SK-N-SH (cell line): Measurements from ENCODE around the gene ATP1A2.

Experiments used
- CHD2 ChIP-seq: fragments of 150-350 bp; IDR thresholded peaks from 2 replicates; pipeline ENCODE4 v1.6.1; 2018; ENCODE audit warnings: low read length; ENCODE audit not compliant: partially characterized antibody
- CTCF ChIP-seq: fragments of 200-600 bp; sonication (generic); IDR thresholded peaks from 2 replicates; pipeline ENCODE4 v1.6.1; 2017; ENCODE audit warnings: antibody characterized with exemption, mild to moderate bottlenecking, moderate library complexity
- ELF1 ChIP-seq: IDR thresholded peaks from 2 replicates; pipeline ENCODE4 v1.4.0; 2012
- EP300 ChIP-seq, 2 experiments: IDR thresholded peaks; 2 replicates each; pipeline versions ENCODE4 v1.4.0 to v1.6.1; 2012; ENCODE audit warnings: borderline replicate concordance in 1 of 2, low read depth in 1 of 2, low read length in 1 of 2
- FOXM1 ChIP-seq: IDR thresholded peaks from 2 replicates; pipeline ENCODE4 v1.4.0; 2012; ENCODE audit warnings: low read depth, mild to moderate bottlenecking
- GABPA ChIP-seq: IDR thresholded peaks from 2 replicates; pipeline ENCODE4 v1.4.0; 2012; ENCODE audit warnings: low read depth, mild to moderate bottlenecking
- MAX ChIP-seq: IDR thresholded peaks from 2 replicates; pipeline ENCODE4 v1.4.0; 2012; ENCODE audit warnings: low read depth
- MXI1 ChIP-seq: IDR thresholded peaks from 2 replicates; pipeline ENCODE4 v1.6.1; 2012; ENCODE audit warnings: mild to moderate bottlenecking, low read depth, low read length, improper control_type of control experiment
- POLR2AphosphoS5 ChIP-seq: IDR thresholded peaks from 2 replicates; pipeline ENCODE4 v1.6.1; 2012; ENCODE audit warnings: low read depth, low read length
- REST ChIP-seq: IDR thresholded peaks from 2 replicates; pipeline ENCODE4 v1.6.1; 2012; ENCODE audit warnings: mild to moderate bottlenecking, low read depth, low read length, moderate library complexity
- RFX5 ChIP-seq: IDR thresholded peaks from 2 replicates; pipeline ENCODE4 v1.6.1; 2012; ENCODE audit warnings: mild to moderate bottlenecking, improper control_type of control experiment, low read length
- TAF1 ChIP-seq: IDR thresholded peaks from 2 replicates; pipeline ENCODE4 v1.6.1; 2012; ENCODE audit warnings: low read depth, mild to moderate bottlenecking, low read length, moderate library complexity, borderline replicate concordance
- YY1 ChIP-seq: IDR thresholded peaks from 2 replicates; pipeline ENCODE4 v1.4.0; 2012; ENCODE audit warnings: low read depth, mild to moderate bottlenecking

DNA sequence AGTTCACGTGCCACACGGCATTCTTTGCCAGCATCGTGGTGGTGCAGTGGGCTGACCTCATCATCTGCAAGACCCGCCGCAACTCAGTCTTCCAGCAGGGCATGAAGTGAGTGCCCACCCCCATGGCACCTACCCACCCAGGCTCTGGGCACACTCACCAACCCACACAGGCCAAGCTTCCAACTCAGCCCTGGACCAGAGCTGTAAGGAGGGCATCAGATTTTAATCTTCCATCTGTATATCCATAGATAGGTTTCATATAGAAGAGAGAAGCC lies 21.3 kb downstream of the ATP1A2 start:
- TF ChIP-seq CTCF (no peak), MAX (no peak), YY1 (no peak), POLR2AphosphoS5 (no peak), ELF1 (no peak), TAF1 (no peak), RFX5 (no peak), CHD2 (no peak), FOXM1 (no peak), MXI1 (no peak), EP300 (IDR thresholded peaks at IDR 0.05; ENCODE audit: borderline replicate concordance in 1 of 2, low read depth in 1 of 2, low read length in 1 of 2) (no peak), REST (no peak), GABPA (no peak)
